Spinal cord (tissue), 10 donors: ENCODE measurements around the gene DEPDC5. TPM values are rescaled to one million over a fixed set of nuclear protein-coding genes. Genes with fewer than 3 reads are reported as not detected.

Experiments
- DNase-seq, 6 donors: peaks; one replicate each; pipeline versions ENCODE4 v3.0.0 to v3.0.0-alpha.2; 2013 to 2015; ENCODE audit warnings: low spot score in 6 of 6, low read depth in 4 of 6
- H3K27ac ChIP-seq: one replicate; pipeline ENCODE4 v1.5.1; 2013; ENCODE audit warnings: low read depth, low read length, control low read depth
- H3K27me3 ChIP-seq: one replicate; pipeline ENCODE4 v1.6.1; 2013; ENCODE audit warnings: low read length; ENCODE audit not compliant: control insufficient read depth, insufficient read depth
- H3K36me3 ChIP-seq: one replicate; pipeline ENCODE4 v1.6.1; 2013; ENCODE audit warnings: low read length; ENCODE audit not compliant: control insufficient read depth, insufficient read depth
- H3K4me1 ChIP-seq: one replicate; pipeline ENCODE4 v1.6.1; 2013; ENCODE audit warnings: low read length; ENCODE audit not compliant: control insufficient read depth, insufficient read depth
- H3K4me3 ChIP-seq: one replicate; pipeline ENCODE4 v1.5.1; 2013; ENCODE audit warnings: low read depth, low read length, control low read depth
- H3K9me3 ChIP-seq: one replicate; pipeline ENCODE4 v1.6.1; 2013; ENCODE audit warnings: low read length; ENCODE audit not compliant: control insufficient read depth, insufficient read depth
- WGBS: methylation state at CpG from one replicate; pipeline ENCODE4 v1.1.5; 2013; ENCODE audit warnings: missing lambda C conversion rate; ENCODE audit not compliant: insufficient coverage; 5-methylcytosine and 5-hydroxymethylcytosine counted together
- polyA plus RNA-seq, 2 donors: library from polyadenylated mRNA; unstranded; fragments of 120-200 nt; gene quantifications; one replicate each; pipeline ENCODE4 v1.2.1, GENCODE V29; 2013; ENCODE audit not compliant: insufficient read length in 2 of 2
- total RNA-seq, 2 donors: library from RNA; depleted of rRNA in 1 of 2; stranded (reverse); fragments of 120-200 nt in 1 of 2; fragments of >200 nt in 1 of 2; gene quantifications; one replicate each; pipeline versions ENCODE4 v1.2.3 to v1.2.4, GENCODE V29; 2013 to 2014
- donor health status: healthy.

The DEPDC5 gene
- total and polyA plus RNA-seq, 4 donors = 15.2 to 19.9 (median 18.2) TPM

- no peaks in the 10 kb centered on the region for H3K9me3 ChIP-seq
- 92% methylated on average over 3 of the region's 4 CpGs for whole genome bisulfite sequencing
- DNase-seq = no peak
- no peak overlapping the region for H3K4me3 ChIP-seq
- no peak overlapping the region for H3K27ac ChIP-seq
- H3K4me1 ChIP-seq = no peaks in the 10 kb centered on the region
- H3K27me3 ChIP-seq = no peaks in the 10 kb centered on the region
- peaks cover 63% of the 10 kb centered on the region for H3K36me3 ChIP-seq
Observed at GRCh38 chr22:31822523-31822922, 68.7 kb downstream of the DEPDC5 start.

DNA sequence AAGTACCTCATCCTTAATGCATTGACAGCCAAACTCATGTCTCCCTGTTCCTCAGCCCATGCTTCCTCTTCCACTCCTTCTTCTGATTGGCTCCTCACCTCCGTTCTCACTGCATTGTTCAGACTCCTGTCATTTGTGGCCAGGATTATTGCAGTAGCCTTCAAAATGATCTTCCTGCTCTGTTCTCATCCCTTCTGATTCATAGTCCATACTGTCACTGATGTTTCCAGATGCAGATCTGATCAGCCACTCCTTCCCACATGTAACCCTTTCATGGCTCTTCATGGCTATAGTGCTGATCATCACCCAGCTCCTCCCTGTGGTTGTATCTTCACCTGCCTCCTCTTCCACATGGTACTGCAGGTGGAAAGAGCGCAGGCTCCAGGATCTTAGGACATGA, 71.7 kb downstream of the DEPDC5 start:
- peaks cover 57% of the 10 kb centered on the region for H3K36me3 ChIP-seq

DNA sequence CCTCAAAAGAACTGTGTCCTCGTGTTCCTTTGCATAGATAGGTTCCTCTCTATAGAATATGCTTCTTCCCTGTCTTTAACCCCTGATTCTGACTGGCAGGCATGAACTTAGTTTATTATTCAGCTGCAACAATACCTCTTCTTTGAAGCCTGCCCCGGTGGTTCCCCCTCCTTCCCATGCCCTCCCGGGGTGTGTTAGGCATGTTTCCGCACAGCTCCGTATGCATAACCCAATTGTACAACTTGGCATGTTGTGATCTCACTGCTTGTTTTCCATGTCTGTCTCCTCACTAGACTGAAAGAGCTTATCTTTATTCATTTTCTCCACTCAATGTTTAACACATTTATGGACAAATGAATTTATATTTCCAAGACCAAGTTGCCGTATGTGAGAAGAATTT, 72.6 kb downstream of the DEPDC5 start:
- Histone ChIP-seq H3K27me3 (no peaks in the 10 kb centered on the region), H3K36me3 (peaks cover 50% of the 10 kb centered on the region), H3K9me3 (no peaks in the 10 kb centered on the region), H3K4me1 (no peaks in the 10 kb centered on the region), H3K4me3 (no peak overlapping the region), H3K27ac (no peak overlapping the region)
- whole genome bisulfite sequencing = 21% methylated on average over 5 of the region's 6 CpGs
- DNase-seq = peak in 1 of 6 donors; percentile 56

More for the DNA sequence above, 71.7 kb downstream of the DEPDC5 start:
- Histone ChIP-seq H3K4me1 (no peaks in the 10 kb centered on the region), H3K4me3 (no peak overlapping the region), H3K9me3 (no peaks in the 10 kb centered on the region), H3K27ac (no peak overlapping the region), H3K27me3 (no peaks in the 10 kb centered on the region)
- WGBS = 92% methylated on average over 1 of the region's 2 CpGs
- no peak for DNase-seq

GRCh38 chr22:31828739-31829138, 74.9 kb downstream of the DEPDC5 start:
- Histone ChIP-seq H3K36me3 (peaks cover 32% of the 10 kb centered on the region), H3K27ac (no peak overlapping the region), H3K4me3 (no peak overlapping the region), H3K9me3 (no peaks in the 10 kb centered on the region), H3K27me3 (no peaks in the 10 kb centered on the region), H3K4me1 (no peaks in the 10 kb centered on the region)
- 75% methylated on average over 2 of the region's 5 CpGs for WGBS
- DNase-seq = no peak

- no peak overlapping the region for H3K27ac ChIP-seq
- H3K27me3 ChIP-seq = no peaks in the 10 kb centered on the region
- peaks cover 28% of the 10 kb centered on the region for H3K36me3 ChIP-seq
- no peaks in the 10 kb centered on the region for H3K9me3 ChIP-seq
- no peak overlapping the region for H3K4me3 ChIP-seq
- no CpG with 5 or more reads among the region's 1 CpG for WGBS
- no peaks in the 10 kb centered on the region for H3K4me1 ChIP-seq
- no peak for DNase-seq
Observed at GRCh38 chr22:31829505-31829904, 75.7 kb downstream of the DEPDC5 start.

- Histone ChIP-seq H3K4me1 (no peaks in the 10 kb centered on the region), H3K4me3 (no peak overlapping the region), H3K36me3 (peaks cover 26% of the 10 kb centered on the region), H3K9me3 (no peaks in the 10 kb centered on the region), H3K27ac (no peak overlapping the region), H3K27me3 (no peaks in the 10 kb centered on the region)
- no CpG with 5 or more reads among the region's 1 CpG for WGBS
- no peak for DNase-seq
Observed at GRCh38 chr22:31830721-31831070, 76.9 kb downstream of the DEPDC5 start.

- no peak for DNase-seq
- Histone ChIP-seq H3K27me3 (no peaks in the 10 kb centered on the region), H3K9me3 (no peaks in the 10 kb centered on the region), H3K4me1 (no peaks in the 10 kb centered on the region), H3K36me3 (peaks cover 30% of the 10 kb centered on the region), H3K4me3 (no peak overlapping the region), H3K27ac (no peak overlapping the region)
- WGBS = no CpG with 5 or more reads among the region's 1 CpG
Observed at GRCh38 chr22:31833930-31834329, 80.1 kb downstream of the DEPDC5 start.

DNA sequence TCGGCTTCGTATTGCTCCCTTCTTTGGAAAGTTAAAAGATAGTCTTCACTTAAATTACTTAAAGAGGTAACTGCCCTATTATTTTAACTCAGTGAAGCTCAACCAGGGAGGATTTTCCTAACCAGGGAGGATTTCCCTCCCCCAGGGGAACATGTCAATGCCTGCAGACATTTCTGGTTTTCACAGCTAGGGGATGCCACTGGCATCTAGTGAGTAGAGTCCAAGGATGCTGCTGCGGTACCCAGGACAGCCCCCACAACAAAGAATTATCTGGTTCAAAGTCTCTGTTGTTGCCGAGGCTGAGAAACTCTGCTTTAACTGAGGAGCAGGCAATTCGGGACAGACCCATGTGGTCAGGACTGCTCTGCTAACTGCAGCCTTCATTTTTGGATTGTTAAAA, 82.2 kb downstream of the DEPDC5 start:
- H3K9me3 ChIP-seq = no peaks in the 10 kb centered on the region
- no peaks in the 10 kb centered on the region for H3K27me3 ChIP-seq
- 64% methylated on average over 3 of the region's 5 CpGs for WGBS
- DNase-seq = no peak
- no peak overlapping the region for H3K4me3 ChIP-seq
- peaks cover 2% of the 10 kb centered on the region for H3K4me1 ChIP-seq
- no peak overlapping the region for H3K27ac ChIP-seq
- H3K36me3 ChIP-seq = peaks cover 25% of the 10 kb centered on the region

GRCh38 chr22:31838917-31839316, 85.1 kb downstream of the DEPDC5 start:
- no peaks in the 10 kb centered on the region for H3K9me3 ChIP-seq
- H3K36me3 ChIP-seq = peaks cover 29% of the 10 kb centered on the region
- no CpG with 5 or more reads among the region's 3 CpGs for WGBS
- no peaks in the 10 kb centered on the region for H3K27me3 ChIP-seq
- no peak for DNase-seq
- H3K4me1 ChIP-seq = peaks cover 9% of the 10 kb centered on the region
- H3K27ac ChIP-seq = no peak overlapping the region
- no peak overlapping the region for H3K4me3 ChIP-seq

DNA sequence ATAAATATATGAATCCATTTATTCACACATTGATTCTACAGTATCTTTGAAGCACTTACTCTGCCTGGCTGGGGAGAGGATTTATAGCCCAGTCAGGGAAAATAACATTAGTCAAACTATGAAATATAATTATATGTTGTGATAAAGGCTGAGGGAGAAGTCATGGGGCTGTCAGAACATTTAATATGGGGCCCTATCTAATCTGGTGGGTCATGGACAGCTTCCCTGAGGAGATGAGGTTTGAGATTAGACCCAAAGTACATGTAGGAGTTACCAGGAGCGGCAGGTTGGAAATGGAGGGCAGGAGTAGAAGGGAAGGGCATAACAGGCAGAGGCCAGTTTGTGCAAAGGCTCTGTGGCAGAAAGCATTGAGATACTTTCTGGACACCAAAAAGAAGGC, 86.2 kb downstream of the DEPDC5 start:
- no peak overlapping the region for H3K27ac ChIP-seq
- WGBS = 93% methylated on average over 1 of the region's 1 CpG
- DNase-seq = no peak
- no peaks in the 10 kb centered on the region for H3K27me3 ChIP-seq
- no peaks in the 10 kb centered on the region for H3K9me3 ChIP-seq
- peaks cover 9% of the 10 kb centered on the region for H3K4me1 ChIP-seq
- H3K36me3 ChIP-seq = peaks cover 34% of the 10 kb centered on the region
- H3K4me3 ChIP-seq = no peak overlapping the region
